ENCODE results near the gene IL37. TPM values are rescaled to one million over a fixed set of nuclear protein-coding genes. Genes with fewer than 3 reads are reported as not detected.

The IL37 gene
- total and polyA plus RNA-seq, 10 donors: not detected

DNA sequence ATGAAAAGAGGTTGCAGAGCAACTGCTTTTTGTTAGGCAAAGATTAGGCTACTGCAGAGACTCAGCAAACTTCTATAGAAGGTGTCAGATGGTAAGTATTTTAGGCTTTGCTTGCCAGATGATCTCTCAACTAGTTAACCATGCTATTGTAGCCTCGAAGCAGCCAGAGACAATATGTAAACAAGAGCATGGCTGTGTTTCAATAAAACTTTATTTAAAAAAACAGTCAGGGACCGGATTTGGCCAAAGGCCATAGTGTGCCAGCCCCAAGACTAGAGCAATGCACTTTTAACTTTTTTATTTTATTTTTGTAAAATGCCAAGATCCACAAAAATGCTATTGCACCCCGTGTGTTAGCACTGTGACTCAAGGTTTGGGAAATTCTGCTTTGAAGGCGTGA is 1.4 kb downstream of the IL37 start:
- H3K4me1 ChIP-seq: no peaks in the 10 kb centered on the region
- 77 to 91% (median 84%) methylated on average over 4 of the region's 4 CpGs for WGBS, 5 donors
- no peak overlapping the region for H3K4me3 ChIP-seq
- intact Hi-C loops (cut with DNase I; ENCODE audit: low total_unique reads): no loop called here
- DNase-seq: no peak
- no peak overlapping the region for H3K27ac ChIP-seq
- H3K36me3 ChIP-seq: no peaks in the 10 kb centered on the region
- H3K9me3 ChIP-seq: peaks cover 0 to 4% (median 0%) of the 10 kb centered on the region in 8 donors
- TF ChIP-seq, protein P1, sequence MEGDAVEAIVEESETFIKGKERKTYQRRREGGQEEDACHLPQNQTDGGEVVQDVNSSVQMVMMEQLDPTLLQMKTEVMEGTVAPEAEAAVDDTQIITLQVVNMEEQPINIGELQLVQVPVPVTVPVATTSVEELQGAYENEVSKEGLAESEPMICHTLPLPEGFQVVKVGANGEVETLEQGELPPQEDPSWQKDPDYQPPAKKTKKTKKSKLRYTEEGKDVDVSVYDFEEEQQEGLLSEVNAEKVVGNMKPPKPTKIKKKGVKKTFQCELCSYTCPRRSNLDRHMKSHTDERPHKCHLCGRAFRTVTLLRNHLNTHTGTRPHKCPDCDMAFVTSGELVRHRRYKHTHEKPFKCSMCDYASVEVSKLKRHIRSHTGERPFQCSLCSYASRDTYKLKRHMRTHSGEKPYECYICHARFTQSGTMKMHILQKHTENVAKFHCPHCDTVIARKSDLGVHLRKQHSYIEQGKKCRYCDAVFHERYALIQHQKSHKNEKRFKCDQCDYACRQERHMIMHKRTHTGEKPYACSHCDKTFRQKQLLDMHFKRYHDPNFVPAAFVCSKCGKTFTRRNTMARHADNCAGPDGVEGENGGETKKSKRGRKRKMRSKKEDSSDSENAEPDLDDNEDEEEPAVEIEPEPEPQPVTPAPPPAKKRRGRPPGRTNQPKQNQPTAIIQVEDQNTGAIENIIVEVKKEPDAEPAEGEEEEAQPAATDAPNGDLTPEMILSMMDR (IDR thresholded peaks at IDR 0.05 in 8 of 11, conservative IDR thresholded peaks at IDR 0.05 in 3 of 11): no peak
- TF ChIP-seq POLR2AphosphoS5 (IDR thresholded peaks at IDR 0.05) (no peak), POLR2A (IDR thresholded peaks at IDR 0.05) (no peak)
- no peaks in the 10 kb centered on the region for H3K27me3 ChIP-seq (replicated peaks in 1 of 7)

DNA sequence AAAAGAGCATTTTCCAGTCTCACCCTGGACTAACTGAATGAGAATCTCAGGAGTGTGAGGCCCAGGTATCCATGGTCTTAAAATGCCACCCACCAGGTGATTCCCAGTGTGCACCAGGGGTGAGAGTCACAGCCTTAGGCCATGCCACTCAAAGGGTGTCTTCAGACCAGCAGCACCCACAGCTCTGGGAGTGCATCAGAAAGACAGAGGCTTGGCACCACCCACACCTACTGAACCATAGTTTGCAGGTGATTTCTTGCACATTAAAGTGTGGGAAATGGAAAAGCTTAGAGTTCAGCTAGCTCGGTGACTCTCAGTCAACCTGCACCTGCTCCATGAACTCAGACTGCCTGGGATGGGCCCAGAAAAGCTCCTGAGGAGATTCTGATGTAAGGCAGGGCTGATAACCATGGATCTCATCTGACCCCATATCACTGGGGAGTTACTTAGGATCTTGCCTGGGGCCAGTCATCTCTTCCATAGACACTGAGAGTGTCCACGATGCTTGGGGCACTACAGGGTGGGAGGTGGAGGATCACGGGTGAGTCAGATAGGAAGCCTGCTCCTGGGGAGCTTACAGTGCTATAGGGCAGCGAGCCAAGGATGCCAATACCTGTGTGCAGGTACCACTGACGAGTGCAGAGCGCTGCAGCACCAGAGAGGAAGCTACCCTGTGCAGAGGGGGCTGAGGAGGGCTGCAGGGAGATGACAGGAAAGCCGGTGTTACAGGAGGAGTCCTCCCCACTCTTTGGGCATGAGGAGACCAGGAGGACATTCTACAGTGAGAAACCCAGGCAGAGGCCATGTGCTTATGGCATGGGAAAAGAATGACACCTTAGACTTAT is 4.6 kb downstream of the IL37 start:
- H3K4me3 ChIP-seq: no peak overlapping the region
- DNase-seq: no peak
- TF ChIP-seq POLR2A (IDR thresholded peaks at IDR 0.05) (no peak), POLR2AphosphoS5 (IDR thresholded peaks at IDR 0.05) (no peak)
- TF ChIP-seq, protein P1 (IDR thresholded peaks at IDR 0.05 in 8 of 11, conservative IDR thresholded peaks at IDR 0.05 in 3 of 11): no peak
- H3K27ac ChIP-seq: peak overlapping the region in 3 of 8 donors; percentile 21 to 45 (median 34)
- peaks cover 0 to 3% (median 0%) of the 10 kb centered on the region in 7 donors for H3K27me3 ChIP-seq (replicated peaks in 1 of 7)
- peaks cover 0 to 6% (median 0%) of the 10 kb centered on the region in 8 donors for H3K9me3 ChIP-seq
- intact Hi-C loops (cut with DNase I; ENCODE audit: low total_unique reads): no loop called here
- H3K4me1 ChIP-seq: no peaks in the 10 kb centered on the region
- WGBS, 5 donors: 44 to 71% (median 67%) methylated on average over 6 to 7 of the region's 7 CpGs
- no peaks in the 10 kb centered on the region for H3K36me3 ChIP-seq

GRCh38 chr2:112916145-112916571 is 5.2 kb downstream of the IL37 start:
- peaks cover 0 to 6% (median 0%) of the 10 kb centered on the region in 8 donors for H3K9me3 ChIP-seq

More at GRCh38 chr2:112916145-112916571, 5.2 kb downstream of the IL37 start:
- H3K4me3 ChIP-seq: no peak overlapping the region
- TF ChIP-seq POLR2A (IDR thresholded peaks at IDR 0.05): no peak
- TF ChIP-seq, protein P1 (IDR thresholded peaks at IDR 0.05 in 8 of 11, conservative IDR thresholded peaks at IDR 0.05 in 3 of 11): no peak
- no peak for TF ChIP-seq POLR2AphosphoS5 (IDR thresholded peaks at IDR 0.05)
- WGBS, 5 donors: 39 to 63% (median 51%) methylated on average over 3 of the region's 3 CpGs
- intact Hi-C loops (cut with DNase I; ENCODE audit: low total_unique reads): no loop called here
- peak overlapping the region in 3 of 8 donors; percentile 21 to 45 (median 34) for H3K27ac ChIP-seq
- peaks cover 0 to 3% (median 0%) of the 10 kb centered on the region in 7 donors for H3K27me3 ChIP-seq (replicated peaks in 1 of 7)
- H3K36me3 ChIP-seq: no peaks in the 10 kb centered on the region
- H3K4me1 ChIP-seq: no peaks in the 10 kb centered on the region
- DNase-seq: no peak
